Lower lobe of right lung (tissue), 2 donors: Measurements from ENCODE around the gene PAF1. TPM values are rescaled to one million over a fixed set of nuclear protein-coding genes. Genes with fewer than 3 reads are reported as not detected.
A peak's percentile ranks its signal among the peaks of the same experiment; 100 is the strongest.

ENCODE experiments used
- ATAC-seq, 2 donors: fragments of 200-7000 bp; cut with Tn5 transposase; one replicate each; pipeline ENCODE4 v1.9.1; 2020 to 2022; ENCODE audit warnings: mild to moderate bottlenecking in 2 of 2, moderate library complexity in 2 of 2
- DNase-seq: peaks from one replicate; pipeline ENCODE4 v3.0.0-alpha.2; 2020
- H3K27ac ChIP-seq: fragments of 200-600 bp; one replicate; pipeline ENCODE4 v1.8.0; 2022
- H3K27me3 ChIP-seq: fragments of 200-600 bp; one replicate; pipeline ENCODE4 v1.8.0; 2022; ENCODE audit warnings: low read depth
- H3K36me3 ChIP-seq: fragments of 200-600 bp; one replicate; pipeline ENCODE4 v1.8.0; 2022; ENCODE audit warnings: mild to moderate bottlenecking
- H3K4me1 ChIP-seq: fragments of 200-600 bp; one replicate; pipeline ENCODE4 v1.8.0; 2022
- H3K4me3 ChIP-seq: fragments of 200-600 bp; one replicate; pipeline ENCODE4 v1.8.0; 2022; ENCODE audit warnings: mild to moderate bottlenecking
- H3K9me3 ChIP-seq: fragments of 200-600 bp; one replicate; pipeline ENCODE4 v1.8.0; 2022
- intact Hi-C: fragments of 100-400 bp; cut with DNase I; formaldehyde crosslinking; loops from one replicate; pipeline ENCODE4 v1.11.0; 2022
- total RNA-seq: library from RNA; stranded (reverse); fragmentation: NEBNext Ultra II Directional; extraction: Animal tissue kit (Norgen Biotek cat#: 25700); gene quantifications from one replicate; pipeline ENCODE4 v1.2.1, GENCODE V29; 2021
- TF ChIP-seq, protein P1 (sequence below): fragments of 200-600 bp; IDR thresholded peaks from one replicate; pipeline ENCODE4 v1.8.0; 2022; ENCODE audit warnings: antibody characterized with exemption, mild to moderate bottlenecking
- donor health status: DM: no; HTN: yes; CAD: no; lungs with severe emphysema.

PAF1 gene
- total RNA-seq, 1 donor from 2014 or later, result 33.7 TPM

DNA sequence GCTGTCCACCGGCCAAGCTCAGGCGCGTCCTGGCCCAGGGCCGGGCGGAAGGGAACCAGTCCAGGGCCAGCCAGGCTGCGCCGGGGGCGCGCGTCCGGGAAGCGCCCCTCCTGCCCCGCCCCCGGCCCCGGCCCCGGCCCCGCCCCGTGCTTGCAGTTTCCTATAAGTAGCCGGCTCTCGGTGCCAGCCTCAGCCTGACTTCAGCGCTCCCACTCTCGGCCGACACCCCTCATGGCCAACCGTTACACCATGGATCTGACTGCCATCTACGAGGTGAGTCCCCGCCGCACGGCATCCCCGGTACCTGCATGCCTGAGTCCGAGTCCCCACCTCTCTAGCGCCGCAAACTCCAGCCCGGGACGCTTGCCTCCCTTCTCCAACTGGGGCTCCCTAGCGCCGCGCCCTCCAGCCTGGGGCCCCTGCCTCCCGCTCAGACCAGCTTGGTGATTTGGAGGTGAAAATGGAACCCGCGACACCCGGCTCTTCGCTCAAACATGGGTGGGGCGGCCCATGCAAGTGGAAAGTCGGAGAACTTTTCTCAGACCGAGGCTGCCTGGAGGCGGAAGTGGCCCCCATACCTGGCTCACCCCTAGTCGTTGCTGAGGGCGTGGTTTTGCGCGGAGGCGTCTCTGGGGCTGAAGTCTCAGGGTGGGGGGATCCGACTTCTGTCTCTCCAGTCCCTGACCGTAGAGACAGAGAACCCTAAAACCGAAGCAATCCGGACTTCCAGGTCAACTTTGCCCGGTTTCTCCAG is 15.9 kb upstream of the PAF1 start, which contains the start of gene ZFP36:
TSS of gene ZFP36 (plus strand) at position 192 of the 754 bp plus-strand sequence. CDS start at position 250, 58 bp downstream.
- ATAC-seq, result peak; percentile 28 to 56
- Histone ChIP-seq H3K4me1 (peaks cover 44% of the 10 kb centered on the region), H3K27me3 (no peaks in the 10 kb centered on the region), H3K36me3 (peaks cover 16% of the 10 kb centered on the region), H3K9me3 (no peaks in the 10 kb centered on the region), H3K27ac (peak within 1 kb of the TSS; percentile 100), H3K4me3 (peak within 1 kb of the TSS; percentile 97)
- intact Hi-C loops, result no loop called here
- TF ChIP-seq, protein P1, sequence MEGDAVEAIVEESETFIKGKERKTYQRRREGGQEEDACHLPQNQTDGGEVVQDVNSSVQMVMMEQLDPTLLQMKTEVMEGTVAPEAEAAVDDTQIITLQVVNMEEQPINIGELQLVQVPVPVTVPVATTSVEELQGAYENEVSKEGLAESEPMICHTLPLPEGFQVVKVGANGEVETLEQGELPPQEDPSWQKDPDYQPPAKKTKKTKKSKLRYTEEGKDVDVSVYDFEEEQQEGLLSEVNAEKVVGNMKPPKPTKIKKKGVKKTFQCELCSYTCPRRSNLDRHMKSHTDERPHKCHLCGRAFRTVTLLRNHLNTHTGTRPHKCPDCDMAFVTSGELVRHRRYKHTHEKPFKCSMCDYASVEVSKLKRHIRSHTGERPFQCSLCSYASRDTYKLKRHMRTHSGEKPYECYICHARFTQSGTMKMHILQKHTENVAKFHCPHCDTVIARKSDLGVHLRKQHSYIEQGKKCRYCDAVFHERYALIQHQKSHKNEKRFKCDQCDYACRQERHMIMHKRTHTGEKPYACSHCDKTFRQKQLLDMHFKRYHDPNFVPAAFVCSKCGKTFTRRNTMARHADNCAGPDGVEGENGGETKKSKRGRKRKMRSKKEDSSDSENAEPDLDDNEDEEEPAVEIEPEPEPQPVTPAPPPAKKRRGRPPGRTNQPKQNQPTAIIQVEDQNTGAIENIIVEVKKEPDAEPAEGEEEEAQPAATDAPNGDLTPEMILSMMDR, result no peak
- peak; percentile 92 for DNase-seq

DNA sequence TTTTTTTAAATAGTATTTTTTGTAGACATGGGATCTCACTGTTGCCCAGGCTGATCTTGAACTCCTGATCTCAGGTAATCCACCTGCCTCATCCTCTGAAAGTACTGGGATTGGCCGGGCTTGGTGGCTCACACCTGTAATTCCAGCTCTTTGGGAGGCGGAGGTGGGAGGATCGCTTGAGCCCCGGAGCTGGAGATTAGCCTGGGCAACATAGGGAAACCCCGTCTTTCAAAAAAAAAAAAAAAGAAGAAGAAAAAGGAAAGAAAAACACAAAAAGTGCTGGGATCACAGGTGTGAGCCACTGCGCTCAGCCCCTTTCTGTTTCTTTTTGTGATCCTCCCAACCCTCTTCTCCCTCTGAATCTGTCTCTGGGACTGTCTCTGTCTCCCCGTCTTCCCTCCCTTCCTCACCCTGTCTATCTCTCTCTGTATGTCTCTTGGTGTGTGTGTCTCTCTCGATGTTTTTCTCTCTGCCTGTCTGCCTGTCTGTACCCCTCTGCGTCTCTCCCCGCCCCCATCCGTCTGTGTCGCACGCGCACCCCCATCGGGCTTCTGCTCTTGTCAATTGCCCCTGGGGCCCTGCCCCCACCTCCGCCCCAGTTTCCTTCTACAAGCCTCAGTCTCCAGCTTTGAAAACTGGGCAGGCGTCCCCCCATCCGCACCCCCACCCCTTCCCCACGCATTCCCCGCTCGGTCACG is 15.2 kb upstream of the PAF1 start:
- Histone ChIP-seq H3K9me3 (no peaks in the 10 kb centered on the region), H3K4me1 (peaks cover 46% of the 10 kb centered on the region), H3K4me3 (peak overlapping the region; percentile 97), H3K36me3 (peaks cover 16% of the 10 kb centered on the region), H3K27me3 (no peaks in the 10 kb centered on the region), H3K27ac (peak overlapping the region; percentile 100)
- no peak for DNase-seq
- intact Hi-C loops, result no loop called here
- TF ChIP-seq, protein P1, result no peak
- ATAC-seq, result no peak

DNA sequence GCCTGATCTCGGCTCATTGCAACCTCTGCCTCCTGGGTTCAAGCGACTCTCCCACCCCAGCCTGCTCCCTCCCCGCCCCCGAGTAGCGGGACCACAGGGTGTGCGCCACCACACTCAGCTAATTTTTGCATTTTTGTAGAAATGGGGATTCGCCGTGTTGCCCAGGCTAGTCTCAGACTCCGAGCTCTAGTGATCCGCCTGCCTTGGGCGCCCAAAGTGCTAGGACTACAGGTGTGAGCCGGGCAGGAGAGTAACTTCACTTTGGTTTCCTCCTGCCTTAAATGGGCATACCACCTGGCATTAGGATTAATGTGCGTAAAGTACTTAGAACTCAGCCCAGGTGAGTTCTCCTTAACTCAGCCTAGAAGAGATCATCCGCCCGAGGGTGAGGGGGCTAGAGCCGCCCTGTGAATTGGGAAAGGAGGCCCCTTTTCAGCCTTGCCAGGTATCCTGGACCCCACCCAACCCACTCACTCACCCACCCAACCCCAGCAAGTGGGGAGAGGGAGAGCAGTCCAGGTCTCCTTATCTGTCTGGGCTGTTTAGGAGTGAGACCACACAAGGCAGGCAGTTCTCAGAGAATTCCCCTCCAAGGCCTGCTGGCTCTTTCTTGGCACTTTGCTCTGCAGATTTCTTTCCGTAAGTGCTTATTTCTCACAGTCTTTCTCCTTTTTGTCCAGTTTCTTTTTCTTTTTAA is 14.5 kb upstream of the PAF1 start:
- peak overlapping the region; percentile 100 for H3K27ac ChIP-seq
- intact Hi-C loops, result no loop called here
- peaks cover 16% of the 10 kb centered on the region for H3K36me3 ChIP-seq
- H3K27me3 ChIP-seq, result no peaks in the 10 kb centered on the region
- H3K4me1 ChIP-seq, result peaks cover 44% of the 10 kb centered on the region
- H3K9me3 ChIP-seq, result no peaks in the 10 kb centered on the region
- TF ChIP-seq, protein P1, result no peak
- H3K4me3 ChIP-seq, result peak overlapping the region; percentile 97
- DNase-seq (no peak), ATAC-seq (no peak)

DNA sequence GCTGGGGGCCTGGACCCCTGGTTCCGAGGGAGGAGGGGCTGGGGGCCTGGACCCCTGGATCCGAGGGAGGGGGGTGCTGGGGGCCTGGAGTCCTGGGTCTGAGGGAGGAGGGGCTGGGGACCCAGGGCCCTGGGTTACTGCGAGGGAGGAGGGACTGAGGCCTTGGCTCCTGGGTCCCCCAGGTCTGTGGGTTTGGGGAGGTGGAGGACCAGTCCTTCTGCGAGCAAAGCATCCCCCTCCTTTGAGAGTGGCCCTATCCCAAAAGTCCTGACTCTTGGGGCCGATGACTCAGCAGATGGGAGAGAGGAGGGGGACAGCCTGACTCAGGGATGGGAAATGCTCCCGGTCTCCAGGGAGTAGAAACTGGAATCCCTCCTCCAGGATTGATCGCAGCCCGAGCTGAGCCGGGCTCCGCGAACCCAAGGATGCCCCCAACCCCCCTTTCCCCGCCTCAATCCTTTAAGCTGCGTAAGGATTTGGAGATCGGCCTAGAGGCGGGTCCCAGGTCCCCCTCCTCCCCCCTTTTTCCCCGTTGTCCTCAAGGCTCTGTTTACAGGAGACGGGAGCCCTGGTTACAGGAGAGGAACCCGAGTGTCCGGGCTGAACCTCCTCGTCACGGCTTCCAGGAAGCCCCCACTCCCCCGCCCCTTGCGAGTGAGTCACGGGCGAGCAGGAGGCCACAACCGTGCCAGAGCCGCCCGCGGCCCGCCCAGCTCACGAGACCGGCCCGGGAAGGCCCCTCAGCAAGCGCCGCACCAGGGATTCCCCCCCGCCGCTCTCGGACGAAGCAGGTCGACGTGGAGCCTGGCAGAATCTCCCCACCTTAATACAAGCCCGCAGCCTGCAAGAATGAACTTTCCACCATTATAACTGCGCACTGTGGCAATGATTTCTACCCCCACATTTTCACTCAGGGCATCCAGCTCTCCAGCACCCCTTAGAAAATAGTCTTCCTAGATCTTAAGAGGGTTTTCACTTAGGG is 12.7 kb upstream of the PAF1 start:
- ATAC-seq (peak; percentile 54 to 75), DNase-seq (peak; percentile 99)
- Histone ChIP-seq H3K36me3 (peaks cover 13% of the 10 kb centered on the region), H3K4me3 (peak overlapping the region; percentile 61), H3K4me1 (peaks cover 55% of the 10 kb centered on the region), H3K27ac (peak overlapping the region; percentile 100), H3K27me3 (no peaks in the 10 kb centered on the region), H3K9me3 (no peaks in the 10 kb centered on the region)
- intact Hi-C loops, result no loop called here
- TF ChIP-seq, protein P1, result no peak
